Sigmoid colon (tissue), 4 donors: ENCODE data around the gene TMEM63C.

ENCODE experiments used
- CTCF ChIP-seq, 4 experiments: fragments of 450-650 bp in 3 of 4; fragments of 200-600 bp in 1 of 4; IDR thresholded peaks; one replicate each; pipeline ENCODE4 v1.5.1; 2016 to 2019; ENCODE audit warnings: antibody characterized with exemption in 4 of 4, mild to moderate bottlenecking in 3 of 4, moderate library complexity in 2 of 4
- EP300 ChIP-seq, 4 donors: sonication (generic); formaldehyde crosslinking; IDR thresholded peaks; one replicate each; pipeline ENCODE4 v1.6.1; 2017; ENCODE audit warnings: antibody characterized with exemption in 4 of 4
- POLR2A ChIP-seq, 2 donors: fragments of 450-650 bp; IDR thresholded peaks; one replicate each; pipeline ENCODE4 v1.6.1; 2016; ENCODE audit warnings: antibody characterized with exemption in 2 of 2, mild to moderate bottlenecking in 2 of 2, moderate library complexity in 2 of 2
- POLR2AphosphoS5 ChIP-seq, 4 donors: sonication (generic); formaldehyde crosslinking; IDR thresholded peaks; one replicate each; pipeline ENCODE4 v1.6.1; 2017; ENCODE audit warnings: antibody characterized with exemption in 4 of 4

- TF ChIP-seq CTCF (IDR thresholded peaks at IDR 0.05) (no peak), POLR2AphosphoS5 (IDR thresholded peaks at IDR 0.05) (no peak), POLR2A (IDR thresholded peaks at IDR 0.05) (no peak), EP300 (IDR thresholded peaks at IDR 0.05) (no peak)
Measured at GRCh38 chr14:77185093-77185465, 3.5 kb downstream of the TMEM63C start.
